Daoy (cell line): ENCODE measurements around the gene DMD. TPM values are rescaled to one million over a fixed set of nuclear protein-coding genes. Genes with fewer than 3 reads are reported as not detected.
"Not testable (repeated sequence)": the region's sequence is repeated elsewhere in the genome, so short reads cannot be mapped to it uniquely, and the experiment has no call there.

ENCODE experiments used
- DNase-seq: peaks from one replicate; pipeline ENCODE4 v3.0.0-alpha.2; 2015; ENCODE audit warnings: low read depth
- total RNA-seq: library from RNA; depleted of rRNA; stranded (reverse); fragments of >200 nt; shearing (Covaris generic); gene quantifications from 2 replicates; pipeline ENCODE4 v1.2.3, GENCODE V29; 2014

DMD gene
- total RNA-seq, 1 experiment from 2014 or later = 14.1 TPM

- DNase-seq = no peak
Observed at GRCh38 chrX:31540313-31540712, 1671.0 kb downstream of the DMD start.

GRCh38 chrX:31527455-31528126 is 1683.8 kb downstream of the DMD start:
- DNase-seq = no peak

- DNase-seq = no peak
Observed at GRCh38 chrX:31523884-31524536, 1687.3 kb downstream of the DMD start.

- DNase-seq = no peak
Observed at GRCh38 chrX:31522760-31523159, 1688.6 kb downstream of the DMD start.

GRCh38 chrX:31521941-31522340 is 1689.4 kb downstream of the DMD start:
- no peak for DNase-seq

GRCh38 chrX:31516527-31516926 is 1694.8 kb downstream of the DMD start:
- no peak for DNase-seq

- DNase-seq = no peak
Observed at GRCh38 chrX:31508338-31508737, 1703.0 kb downstream of the DMD start.

GRCh38 chrX:31506928-31507327 is 1704.4 kb downstream of the DMD start:
- no peak for DNase-seq

- no peak for DNase-seq
Observed at GRCh38 chrX:31506360-31506759, 1705.0 kb downstream of the DMD start.

GRCh38 chrX:31500921-31501320 is 1710.4 kb downstream of the DMD start:
- no peak for DNase-seq

- peak; percentile 56 for DNase-seq
Observed at GRCh38 chrX:31499109-31499508, 1712.2 kb downstream of the DMD start.

- no peak for DNase-seq
Observed at GRCh38 chrX:31497086-31497485, 1714.3 kb downstream of the DMD start.

- DNase-seq = no peak
Observed at GRCh38 chrX:31487951-31488350, 1723.4 kb downstream of the DMD start.

GRCh38 chrX:31483336-31483735 is 1728.0 kb downstream of the DMD start:
- DNase-seq = peak; percentile 39

- DNase-seq = no peak
Observed at GRCh38 chrX:31480696-31481095, 1730.7 kb downstream of the DMD start.

GRCh38 chrX:31471229-31471628 is 1740.1 kb downstream of the DMD start:
- DNase-seq = no peak

- DNase-seq = not testable (repeated sequence)
Observed at GRCh38 chrX:31470753-31471152, 1740.6 kb downstream of the DMD start.

GRCh38 chrX:31464306-31464915 is 1746.9 kb downstream of the DMD start:
- DNase-seq = no peak

GRCh38 chrX:31461266-31461665 is 1750.1 kb downstream of the DMD start:
- DNase-seq = no peak

GRCh38 chrX:31459361-31459760 is 1752.0 kb downstream of the DMD start:
- DNase-seq = no peak

GRCh38 chrX:31449965-31450364 is 1761.4 kb downstream of the DMD start:
- no peak for DNase-seq

- no peak for DNase-seq
Observed at GRCh38 chrX:31449081-31449480, 1762.3 kb downstream of the DMD start.

- DNase-seq = no peak
Observed at GRCh38 chrX:31445542-31445941, 1765.8 kb downstream of the DMD start.
